KBM-7 (cell line): ENCODE results near the gene ZNF567.
"Not testable (repeated sequence)": the region's sequence is repeated elsewhere in the genome, so short reads cannot be mapped to it uniquely, and the experiment has no call there.

Source experiments
- DNase-seq: peaks from one replicate; pipeline ENCODE4 v3.0.0-alpha.2; 2015
- in situ Hi-C: fragments of 300-500 bp; cut with MboI; formaldehyde crosslinking; loops from 2 replicates; pipeline ENCODE4 v1.14.3; 2020; ENCODE audit warnings: low sequenced_read_pairs, low pct_unique_long_range_greater_than_20kb, mixed read lengths

The ZNF567 gene

GRCh38 chr19:36748431-36749275 is 61.2 kb downstream of the ZNF567 start:
- DNase-seq, result no peak
- in situ Hi-C loops, result no loop called here

GRCh38 chr19:36749613-36750012 is 62.2 kb downstream of the ZNF567 start:
- DNase-seq, in situ Hi-C loops: not testable (repeated sequence)

GRCh38 chr19:36750066-36750691 is 62.8 kb downstream of the ZNF567 start:
- no peak for DNase-seq
- in situ Hi-C loops, result no loop called here
